Stimulated activated CD8-positive, alpha-beta memory T cell treated with anti-CD3 and anti-CD28 coated beads, Interleukin-15, amount 100 ng/mL, for 48 hours (primary cell): ENCODE measurements around the gene CYP2U1.
"Not testable (repeated sequence)": the region's sequence is repeated elsewhere in the genome, so short reads cannot be mapped to it uniquely, and the experiment has no call there.

ENCODE experiments used
- DNase-seq, 2 donors: peaks; one replicate each; pipeline ENCODE4 v3.0.0-alpha.2; 2020; ENCODE audit warnings: low read depth in 2 of 2

Gene CYP2U1

DNA sequence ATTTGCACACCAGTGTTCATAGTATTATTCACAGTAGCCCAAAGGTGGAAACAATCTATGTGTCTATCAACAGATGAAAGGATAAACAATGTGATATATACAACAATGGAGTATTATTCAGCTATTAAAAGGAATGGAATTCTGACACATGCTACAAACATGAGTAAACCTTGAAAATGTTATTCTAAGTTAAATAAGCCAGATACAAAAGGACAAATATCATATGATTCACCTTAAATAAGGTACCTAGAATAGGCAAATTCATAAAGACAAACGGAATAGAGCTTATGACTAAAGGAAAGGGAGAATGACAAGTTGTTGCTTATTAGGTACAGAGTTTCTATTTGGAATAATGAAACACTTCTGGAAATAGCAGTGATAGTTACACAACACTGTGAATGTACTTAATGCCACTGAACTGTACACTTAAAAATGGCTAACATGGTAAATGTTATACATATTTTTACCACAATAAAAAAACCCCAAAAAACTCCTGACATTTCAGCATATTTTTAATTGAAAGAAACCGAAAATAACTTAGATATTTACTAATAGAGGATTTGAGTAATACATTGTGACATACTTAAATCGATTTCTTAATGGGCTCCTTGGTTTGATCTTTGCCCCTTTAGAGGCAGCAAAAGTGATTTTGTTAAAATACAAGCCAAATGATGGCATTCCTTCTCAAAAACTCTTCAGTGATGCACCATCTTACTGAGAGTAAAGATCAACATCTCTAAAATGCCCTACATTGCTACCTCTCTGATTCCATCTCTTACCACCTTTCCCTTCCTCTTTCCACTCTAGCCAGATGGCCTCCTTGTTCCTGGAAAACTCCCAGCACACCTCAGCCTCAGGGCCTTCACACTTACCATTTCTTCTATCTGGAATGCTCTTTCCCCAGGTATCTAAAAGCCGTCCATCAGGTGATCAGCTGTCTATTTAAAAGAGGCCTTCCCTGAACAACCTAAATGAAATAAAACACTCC is 8.6 kb upstream of the CYP2U1 start:
- no peak for DNase-seq

DNA sequence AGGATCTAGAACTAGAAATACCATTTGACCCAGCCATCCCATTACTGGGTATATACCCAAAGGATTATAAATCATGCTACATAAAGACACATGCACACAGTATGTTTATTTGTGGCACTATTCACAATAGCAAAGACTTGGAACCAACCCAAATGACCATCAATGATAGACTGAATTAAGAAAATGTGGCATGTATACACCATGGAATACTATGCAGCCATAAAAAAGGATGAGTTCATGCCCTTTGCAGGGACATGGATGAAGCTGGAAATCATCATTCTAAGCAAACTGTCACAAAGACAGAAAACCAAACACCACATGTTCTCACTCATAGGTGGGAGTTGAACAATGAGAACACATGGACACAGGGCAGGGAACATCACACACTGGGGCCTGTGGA is 5.6 kb upstream of the CYP2U1 start:
- DNase-seq = not testable (repeated sequence)

DNA sequence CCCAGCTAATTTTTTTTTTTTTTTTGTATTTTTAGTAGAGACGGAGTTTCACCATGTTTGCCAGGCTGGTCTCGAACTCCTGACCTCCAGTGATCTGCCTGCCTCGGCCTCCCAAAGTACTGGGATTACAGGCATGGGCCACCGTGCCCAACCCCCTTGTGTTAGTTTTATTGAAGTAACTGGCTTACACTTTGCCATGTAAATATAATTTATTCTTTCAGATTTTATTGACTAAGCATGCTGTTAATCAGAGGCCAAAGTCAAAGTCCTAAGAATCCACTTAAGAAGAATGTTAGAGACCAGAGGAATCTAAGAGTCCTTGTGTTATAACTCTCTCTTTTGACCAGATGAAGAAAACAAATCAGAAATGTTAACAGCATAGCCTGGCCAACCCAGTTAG is 4.5 kb upstream of the CYP2U1 start:
- DNase-seq = not testable (repeated sequence)

DNA sequence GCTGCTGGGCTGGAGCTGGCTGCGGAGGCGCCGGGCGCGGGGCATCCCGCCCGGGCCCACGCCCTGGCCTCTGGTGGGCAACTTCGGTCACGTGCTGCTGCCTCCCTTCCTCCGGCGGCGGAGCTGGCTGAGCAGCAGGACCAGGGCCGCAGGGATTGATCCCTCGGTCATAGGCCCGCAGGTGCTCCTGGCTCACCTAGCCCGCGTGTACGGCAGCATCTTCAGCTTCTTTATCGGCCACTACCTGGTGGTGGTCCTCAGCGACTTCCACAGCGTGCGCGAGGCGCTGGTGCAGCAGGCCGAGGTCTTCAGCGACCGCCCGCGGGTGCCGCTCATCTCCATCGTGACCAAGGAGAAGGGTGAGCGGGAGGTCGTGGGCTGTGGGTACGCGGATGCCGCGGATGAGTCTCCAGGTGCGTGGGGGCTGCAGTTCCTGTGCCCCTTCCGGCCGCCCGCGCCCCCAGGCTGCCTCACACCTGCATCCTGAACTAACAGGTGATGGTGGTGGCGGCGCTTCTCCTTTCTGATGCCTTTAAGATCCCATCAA is 499 bp downstream of the CYP2U1 start:
- DNase-seq = peak in 1 of 2 donors; percentile 11

DNA sequence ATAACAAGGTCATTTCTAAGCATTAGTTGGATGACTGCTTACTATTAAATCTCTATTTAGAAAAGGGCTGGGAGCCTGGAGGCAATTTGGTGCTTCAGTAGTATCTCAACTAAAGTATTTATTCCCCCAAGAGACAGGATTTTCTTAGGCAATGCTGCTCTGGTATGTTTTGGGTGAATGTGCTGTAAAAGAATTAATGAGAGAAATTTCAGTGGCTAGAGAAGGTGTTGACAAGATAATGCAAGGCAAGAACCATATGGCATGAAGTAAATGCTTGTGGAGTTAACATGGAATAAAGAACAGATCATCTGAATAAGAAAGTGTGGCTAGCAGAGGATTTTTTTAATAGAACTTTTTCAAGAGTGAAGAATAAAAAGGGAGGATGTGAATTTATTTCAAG is 3.9 kb downstream of the CYP2U1 start:
- no peak for DNase-seq

DNA sequence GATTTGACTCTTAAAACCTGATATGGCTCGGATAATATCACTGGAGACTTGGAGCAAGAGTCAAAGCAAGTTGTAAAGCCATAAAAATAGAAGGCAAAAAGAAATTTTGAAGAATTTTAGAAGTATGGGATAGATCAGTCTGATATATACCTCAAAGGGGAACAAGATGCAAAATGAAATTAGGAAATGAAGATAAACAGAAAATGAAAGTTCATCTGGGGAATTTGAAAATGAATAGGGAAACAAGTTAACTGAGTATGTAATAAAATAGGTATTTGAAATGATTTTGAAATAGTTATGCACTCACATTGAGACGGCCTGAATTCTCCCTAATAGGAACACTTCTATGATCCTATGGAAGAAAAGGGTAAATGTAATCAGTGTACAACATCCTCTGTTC is 5.7 kb downstream of the CYP2U1 start:
- no peak for DNase-seq

DNA sequence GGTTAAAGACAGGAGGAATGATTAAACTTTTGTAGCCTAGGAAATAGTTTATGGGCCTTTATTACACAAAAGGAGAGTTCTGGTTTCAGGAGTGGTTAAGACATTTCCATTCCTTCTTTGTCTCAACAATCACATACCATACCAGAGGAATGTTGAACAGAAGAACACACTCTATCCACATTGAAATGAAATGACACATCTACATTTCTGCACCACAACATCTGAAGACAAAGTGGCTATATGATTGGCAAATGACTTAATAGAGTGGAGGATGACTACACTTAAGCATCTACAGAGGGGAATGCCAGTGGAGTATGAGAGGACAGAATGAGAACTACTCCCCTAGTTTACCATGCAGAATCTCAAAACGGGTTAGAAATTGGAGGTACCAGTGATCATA is 8.0 kb downstream of the CYP2U1 start:
- DNase-seq = no peak

DNA sequence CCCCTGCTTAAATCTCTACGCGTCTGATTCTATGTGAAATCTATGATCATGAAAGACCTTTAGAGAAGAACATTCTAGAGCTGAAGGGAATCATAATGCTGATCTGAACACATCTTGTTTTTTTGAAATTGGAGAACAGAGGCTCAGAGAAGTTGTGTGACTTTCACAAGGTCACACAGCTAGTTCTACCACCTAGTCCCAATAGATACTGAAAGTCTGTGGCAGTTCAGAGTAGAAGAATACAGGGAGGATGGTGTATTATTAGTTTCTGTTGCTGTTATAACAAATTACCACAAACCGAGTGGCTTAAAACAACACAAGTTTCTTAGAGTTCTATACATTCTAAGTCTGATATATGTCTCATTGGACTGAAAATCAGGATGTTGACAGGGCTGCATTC is 14.5 kb downstream of the CYP2U1 start:
- DNase-seq = no peak

DNA sequence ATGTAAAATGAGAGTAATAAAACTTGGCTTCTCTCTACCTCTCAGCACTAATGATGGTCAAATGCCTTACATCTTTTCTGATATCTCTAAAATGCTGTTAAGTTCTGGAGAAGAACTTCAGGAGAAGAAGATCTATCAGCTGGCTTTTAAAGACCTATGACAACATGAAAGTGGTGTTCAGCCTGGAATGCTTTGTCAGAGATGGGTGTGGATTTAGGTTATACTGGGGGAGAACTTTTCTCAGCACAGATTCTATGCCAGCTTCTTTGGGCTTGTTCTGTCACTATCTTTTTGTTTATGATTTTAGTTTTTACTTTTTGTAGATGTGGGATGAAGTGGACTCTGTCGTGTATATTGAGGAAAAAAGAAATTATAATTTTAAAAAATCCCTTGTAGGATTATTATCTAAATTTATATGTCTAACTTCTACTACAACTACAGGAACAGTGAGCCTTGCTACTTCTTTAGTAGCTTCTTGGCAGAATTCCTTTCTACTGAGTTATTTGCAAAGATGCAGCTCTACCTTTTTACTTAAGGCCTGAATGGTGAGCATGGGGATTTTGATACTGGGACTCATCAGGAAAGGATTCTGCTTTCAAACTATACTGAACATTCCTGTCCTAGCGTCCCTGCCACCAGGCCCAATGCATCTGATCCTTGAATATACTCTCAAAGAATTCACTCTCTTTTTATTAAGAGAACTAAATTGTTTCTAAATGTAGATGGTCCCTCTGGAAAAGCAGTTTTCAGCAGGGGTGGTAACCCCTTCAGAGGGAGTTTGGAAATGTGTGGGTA is 19.6 kb downstream of the CYP2U1 start:
- DNase-seq = no peak

DNA sequence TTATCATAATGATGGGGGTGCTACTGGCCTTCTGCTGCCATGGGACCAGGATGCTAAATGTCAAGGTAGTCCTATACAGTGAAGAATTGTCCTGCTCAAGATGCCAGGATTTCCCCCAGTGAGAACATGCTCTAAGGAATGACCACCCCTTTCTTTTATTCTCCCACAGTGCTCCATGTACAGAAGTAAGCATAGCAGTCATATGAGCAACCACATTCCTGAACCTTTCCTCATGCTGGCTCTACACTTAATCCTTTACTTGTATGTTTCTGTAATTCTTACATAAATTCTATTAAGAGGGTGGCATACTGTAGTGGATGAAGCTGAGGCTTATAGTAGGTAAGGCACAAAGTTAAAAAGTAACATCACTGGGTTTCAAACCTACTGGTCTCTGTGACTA is 20.2 kb downstream of the CYP2U1 start:
- no peak for DNase-seq

DNA sequence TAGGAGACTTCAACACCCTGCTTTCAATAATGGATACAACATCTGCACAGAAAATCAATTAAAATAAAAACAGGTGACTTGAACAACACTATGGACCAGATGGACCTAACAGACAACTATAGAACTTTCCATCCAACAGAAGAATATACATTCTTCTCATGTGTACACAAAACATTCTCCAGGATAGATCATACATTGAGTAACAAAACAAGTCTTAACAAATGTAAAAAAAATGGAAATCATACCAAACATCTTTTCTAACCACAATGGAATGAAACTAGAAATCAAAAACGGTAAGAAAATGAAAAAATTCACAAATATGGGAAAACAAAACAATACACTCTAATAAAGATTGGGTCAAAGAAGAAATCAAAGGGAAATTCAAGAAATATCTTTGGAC is 24.7 kb downstream of the CYP2U1 start:
- DNase-seq = no peak

DNA sequence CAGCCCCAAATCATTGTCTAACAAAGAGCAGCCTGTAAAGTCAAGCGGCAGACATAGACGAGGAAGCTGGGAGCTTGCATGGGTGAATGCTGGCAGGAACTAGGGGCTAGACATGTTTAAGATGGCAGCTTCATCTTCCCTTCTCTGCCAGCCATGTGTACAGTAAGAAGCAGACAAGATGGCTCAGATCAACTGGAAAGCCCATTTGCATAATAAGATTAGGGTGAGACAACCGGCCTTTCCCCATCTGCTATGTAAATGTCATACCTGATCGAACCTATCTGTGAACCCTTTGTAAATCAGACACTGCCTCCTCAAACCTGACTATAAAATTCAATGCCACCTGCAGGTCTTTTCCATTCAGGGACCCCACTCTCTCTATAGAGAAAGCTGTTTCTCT is 35.6 kb downstream of the CYP2U1 start:
- DNase-seq = no peak

DNA sequence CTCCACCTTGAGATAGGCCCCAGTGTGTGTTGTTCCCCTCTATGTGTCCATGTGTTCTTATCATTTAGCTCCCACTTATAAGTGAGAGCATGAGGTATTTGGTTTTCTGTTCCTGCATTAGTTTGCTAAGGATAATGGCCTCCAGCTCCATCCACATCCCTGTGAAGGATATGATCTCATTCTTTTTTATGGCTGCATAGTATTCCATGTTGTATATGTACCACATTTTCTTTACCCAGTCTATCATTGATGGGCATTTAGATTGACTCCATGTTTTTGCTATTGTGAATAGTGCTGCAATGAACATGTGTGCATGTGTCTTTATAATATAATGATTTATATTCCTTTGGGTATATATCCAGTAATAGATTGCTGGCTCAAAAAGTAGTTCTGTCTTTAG is 36.2 kb downstream of the CYP2U1 start:
- DNase-seq = not testable (repeated sequence)

DNA sequence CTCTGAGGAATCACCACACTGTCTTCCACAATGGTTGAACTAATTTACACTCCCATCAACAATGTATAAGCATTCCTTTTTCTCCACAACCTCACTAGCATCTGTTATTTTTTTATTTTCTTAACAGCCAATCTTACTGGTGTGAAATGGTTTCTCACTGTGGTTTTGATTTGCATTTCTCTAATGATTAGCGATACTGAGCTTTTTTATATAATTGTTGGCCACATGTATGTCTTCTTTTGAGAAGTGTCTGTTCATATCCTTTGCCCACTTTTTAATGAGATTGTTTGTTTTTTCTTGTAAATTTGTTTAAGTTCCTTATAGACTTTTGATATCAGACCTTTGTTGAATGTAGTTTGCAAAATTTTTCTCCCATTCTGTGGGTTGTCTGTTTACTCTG is 36.6 kb downstream of the CYP2U1 start:
- DNase-seq = not testable (repeated sequence)

DNA sequence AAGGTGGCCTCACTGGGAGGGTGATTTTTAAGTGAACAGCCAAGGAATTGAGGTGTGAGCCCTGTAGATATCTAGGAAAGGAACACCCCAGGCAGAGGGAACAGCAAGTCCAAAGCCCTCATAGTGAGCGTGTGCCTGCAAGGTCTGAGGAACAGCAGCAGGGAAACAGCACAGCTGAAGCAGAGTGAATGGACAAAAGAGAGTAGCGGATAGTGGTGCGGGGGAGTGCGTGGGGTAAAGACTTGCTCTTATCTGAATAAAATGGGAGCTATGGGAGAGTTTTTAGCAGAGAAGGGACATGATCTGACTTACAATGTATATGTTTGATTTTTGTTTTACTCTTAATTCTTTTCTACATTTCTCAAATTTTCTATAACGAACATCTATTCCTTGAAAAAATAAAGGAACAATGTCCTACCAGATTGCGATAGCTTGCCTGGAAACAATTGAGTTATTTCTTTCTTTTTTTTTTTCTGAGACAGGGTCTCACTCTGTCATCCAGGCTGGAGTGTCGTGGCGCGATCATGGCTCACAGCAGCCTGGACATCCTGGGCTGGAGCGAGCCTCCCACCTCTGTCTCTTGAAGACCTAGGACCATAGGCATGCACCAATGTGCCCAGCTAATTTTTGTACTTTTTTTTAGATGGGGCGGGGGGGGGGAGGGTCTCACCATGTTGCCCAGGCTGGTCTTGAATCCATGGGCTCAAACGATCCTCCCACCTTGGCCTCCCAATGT is 38.9 kb downstream of the CYP2U1 start:
- no peak for DNase-seq

DNA sequence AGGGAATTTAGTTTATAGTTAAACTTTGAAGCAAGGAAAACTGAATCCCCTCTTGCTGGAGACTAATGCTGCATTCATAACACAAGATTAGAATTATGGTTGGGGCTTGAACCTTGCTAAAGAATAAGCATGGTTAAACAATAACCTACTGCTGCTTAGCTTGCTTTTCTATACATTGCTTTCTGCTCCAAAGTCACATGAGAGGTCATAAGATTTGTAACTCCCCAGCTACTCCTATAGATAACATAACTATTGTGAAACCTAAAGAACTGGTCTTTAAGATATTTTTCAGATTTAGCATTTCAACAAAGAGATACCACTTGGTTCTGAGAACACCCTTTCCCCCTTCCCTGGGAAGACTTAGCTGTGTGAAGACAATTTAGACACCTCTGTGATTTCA is 41.3 kb downstream of the CYP2U1 start:
- DNase-seq = no peak

DNA sequence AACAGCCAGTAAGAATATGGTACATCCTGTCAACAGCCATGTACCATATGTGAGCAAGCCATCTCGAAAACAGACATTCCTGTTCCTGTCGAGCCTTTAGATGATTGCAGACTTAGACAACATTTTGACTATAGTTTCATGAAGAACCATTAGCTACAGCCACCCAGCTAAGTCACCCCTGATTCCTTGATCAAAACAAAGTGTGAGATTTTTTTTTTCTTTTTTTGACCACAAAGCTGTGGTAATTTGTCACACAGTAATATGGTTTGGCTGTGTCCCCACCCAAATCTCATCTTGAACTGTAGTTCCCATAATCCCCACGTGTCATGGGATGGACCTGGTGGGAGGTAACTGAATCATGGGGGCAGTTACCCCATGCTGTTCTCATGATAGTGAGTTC is 43.2 kb downstream of the CYP2U1 start:
- no peak for DNase-seq

DNA sequence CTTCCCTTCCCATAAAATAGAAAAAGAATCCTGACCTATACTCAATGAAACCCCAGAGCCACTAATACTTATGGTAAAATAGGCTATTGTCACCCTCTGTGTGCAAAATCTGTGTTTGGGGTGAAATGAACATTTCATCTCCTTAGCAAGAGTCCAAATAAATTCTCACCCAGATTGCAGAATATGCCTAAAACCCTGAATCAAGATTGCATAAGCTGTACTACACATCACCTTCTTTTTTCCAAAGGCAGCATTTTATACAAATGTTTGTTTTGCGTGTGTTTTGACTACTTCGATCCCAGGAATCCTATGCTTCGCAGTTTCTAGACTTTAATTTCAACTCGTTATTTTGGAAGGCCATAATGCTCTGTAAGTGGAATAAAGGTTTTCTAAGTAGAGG is 46.1 kb downstream of the CYP2U1 start:
- DNase-seq = no peak

DNA sequence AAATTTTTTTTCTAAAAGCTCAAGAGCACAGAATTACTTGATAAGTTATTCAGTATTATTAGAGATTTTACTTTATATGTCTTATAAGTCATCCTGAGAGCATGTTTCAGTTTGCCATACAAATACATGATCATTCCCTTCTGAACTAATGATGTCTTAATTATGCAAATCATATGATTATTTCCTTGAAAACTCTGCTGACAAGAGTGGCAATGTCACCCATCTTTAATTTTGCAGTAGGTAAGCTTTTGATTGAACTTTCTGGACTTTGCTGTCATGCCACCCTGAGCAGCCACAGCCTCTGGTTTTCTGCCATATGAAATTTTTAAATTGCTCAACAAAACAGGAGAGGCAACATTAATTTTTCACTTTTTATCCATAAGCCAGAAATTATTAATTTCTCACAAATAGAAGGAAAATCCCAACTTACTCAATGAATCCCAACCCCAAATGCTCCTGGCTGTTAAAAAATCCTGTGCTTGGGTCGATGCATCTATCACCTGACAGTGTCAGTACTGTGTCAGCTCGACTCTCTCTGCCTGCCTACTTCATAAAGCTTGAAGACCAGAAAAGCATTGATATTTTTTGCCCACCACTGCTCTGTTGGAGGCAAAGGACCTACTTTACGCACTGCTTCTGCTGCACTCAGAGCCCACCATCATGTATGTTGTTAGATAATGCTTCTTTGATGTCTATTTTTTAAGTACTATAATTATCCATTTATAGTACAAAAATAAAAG is 46.8 kb downstream of the CYP2U1 start:
- no peak for DNase-seq

DNA sequence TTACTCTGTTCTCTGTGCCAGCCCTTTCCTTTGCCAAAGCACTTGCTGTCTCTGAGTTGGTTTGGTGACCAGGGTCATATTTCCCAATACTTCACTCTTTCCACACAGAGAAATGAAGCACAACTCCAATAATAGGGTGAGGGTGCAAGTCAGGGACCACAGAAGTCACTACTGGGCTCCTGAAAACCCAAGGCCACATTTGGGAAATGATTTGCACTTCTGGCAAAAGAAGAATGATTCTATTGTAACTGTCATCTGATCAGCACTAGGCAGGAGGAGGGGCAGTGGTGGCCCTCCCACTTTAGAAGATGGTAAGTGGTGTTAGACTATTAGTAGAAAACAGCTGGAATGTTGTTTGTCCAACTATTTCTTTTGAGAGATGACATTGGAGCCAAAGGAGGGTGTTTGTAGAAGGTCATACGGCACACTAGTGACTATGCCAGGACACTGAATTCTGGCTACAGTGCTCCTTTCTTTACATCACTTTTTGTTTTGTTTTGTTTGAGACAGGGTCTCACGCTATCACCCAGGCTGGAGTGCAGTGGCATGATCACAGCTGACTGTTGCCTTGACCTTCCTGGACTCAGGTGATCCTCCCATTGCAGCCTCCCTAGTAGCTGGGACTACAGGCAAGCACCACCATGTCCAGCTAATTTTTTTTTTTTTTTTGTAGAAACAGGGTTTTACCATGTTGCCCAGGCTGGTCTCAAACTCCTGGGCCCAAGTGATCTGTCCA is 47.5 kb downstream of the CYP2U1 start:
- DNase-seq = no peak
